Nephron (organoid): ENCODE measurements around the gene TTC19.

Experiments used
- H3K27ac Mint-ChIP-seq, 3 experiments: 2 replicates each; pipeline ENCODE4 v1.8.0; 2020; ENCODE audit warnings: mixed read lengths in 3 of 3, mild to moderate bottlenecking in 2 of 3, moderate library complexity in 1 of 3
- H3K27me3 Mint-ChIP-seq: 2 replicates; pipeline ENCODE4 v1.8.0; 2021; ENCODE audit warnings: low read depth, mild to moderate bottlenecking, moderate library complexity, mixed read lengths
- H3K36me3 Mint-ChIP-seq: 2 replicates; pipeline ENCODE4 v1.8.0; 2020; ENCODE audit warnings: low read depth, mixed read lengths
- H3K4me1 Mint-ChIP-seq: 2 replicates; pipeline ENCODE4 v1.8.0; 2020; ENCODE audit warnings: mixed read lengths
- H3K4me3 Mint-ChIP-seq, 3 experiments: 2 replicates each; pipeline ENCODE4 v1.8.0; 2020; ENCODE audit warnings: mild to moderate bottlenecking in 3 of 3, mixed read lengths in 3 of 3, moderate library complexity in 2 of 3
- H3K9me3 Mint-ChIP-seq: 2 replicates; pipeline ENCODE4 v1.8.0; 2020; ENCODE audit warnings: mixed read lengths
- TF ChIP-seq, protein P1 (sequence below), 3 experiments: fragments of 200-600 bp; sonication (generic); IDR thresholded peaks; one replicate each; pipeline ENCODE4 v1.5.0; 2021; ENCODE audit warnings: antibody characterized with exemption in 3 of 3; ENCODE audit not compliant: unreplicated experiment in 3 of 3

The TTC19 gene

DNA sequence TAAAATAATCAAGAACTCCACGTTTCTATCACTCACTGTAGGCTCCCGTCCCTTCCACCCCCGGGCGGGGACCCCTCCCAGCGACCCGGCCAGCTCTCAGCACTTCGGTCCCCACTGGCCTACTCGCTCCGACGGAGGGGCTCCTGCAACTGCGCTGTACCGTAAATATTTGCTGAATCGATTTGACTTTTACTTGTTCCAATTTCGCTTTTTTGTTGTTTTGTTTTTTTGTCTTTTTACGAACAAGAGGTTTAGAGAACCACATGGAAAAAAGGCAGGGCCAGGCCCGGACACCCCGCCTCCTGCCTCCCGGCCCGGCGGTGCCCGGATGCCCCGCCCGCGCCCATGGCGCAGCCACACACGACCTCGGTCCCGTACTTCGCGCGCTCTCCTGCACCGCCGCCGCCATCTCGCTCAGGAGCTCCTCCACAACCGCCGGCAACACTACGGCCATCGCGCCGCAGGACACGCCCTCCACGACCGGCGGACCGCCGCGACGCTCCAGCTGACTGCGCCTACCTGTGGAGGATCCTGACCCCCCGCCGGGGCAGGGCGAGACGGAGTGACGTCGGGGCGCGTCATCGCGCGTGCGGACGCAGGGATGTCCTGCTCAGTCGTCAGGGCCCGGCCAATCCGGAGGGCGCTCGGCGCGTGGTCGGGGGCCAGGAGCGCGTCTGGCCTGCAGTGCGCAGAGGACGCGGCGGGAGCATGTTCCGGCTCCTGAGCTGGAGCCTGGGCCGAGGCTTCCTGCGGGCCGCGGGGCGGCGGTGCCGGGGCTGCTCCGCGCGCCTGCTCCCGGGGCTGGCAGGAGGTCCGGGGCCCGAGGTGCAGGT lies at the start of gene TTC19, which contains the start of gene ZSWIM7:
TTC19 (plus strand) TSS at position 684 of the 833 bp plus-strand sequence; CDS start at position 709, 25 bp downstream.
ZSWIM7 (minus strand) TSS at position 564 of the 833 bp plus-strand sequence; CDS start at position 454, 110 bp downstream.
- Mint-ChIP-seq H3K27ac (peak within 1 kb of the TSS; percentile 94 to 99 (median 98)), H3K27me3 (no peaks in the 10 kb centered on the region), H3K4me3 (peak within 1 kb of the TSS; percentile 97 to 98 (median 98)), H3K36me3 (peaks cover 45% of the 10 kb centered on the region), H3K9me3 (peaks cover 4% of the 10 kb centered on the region), H3K4me1 (peaks cover 22% of the 10 kb centered on the region)
- TF ChIP-seq, protein P1, sequence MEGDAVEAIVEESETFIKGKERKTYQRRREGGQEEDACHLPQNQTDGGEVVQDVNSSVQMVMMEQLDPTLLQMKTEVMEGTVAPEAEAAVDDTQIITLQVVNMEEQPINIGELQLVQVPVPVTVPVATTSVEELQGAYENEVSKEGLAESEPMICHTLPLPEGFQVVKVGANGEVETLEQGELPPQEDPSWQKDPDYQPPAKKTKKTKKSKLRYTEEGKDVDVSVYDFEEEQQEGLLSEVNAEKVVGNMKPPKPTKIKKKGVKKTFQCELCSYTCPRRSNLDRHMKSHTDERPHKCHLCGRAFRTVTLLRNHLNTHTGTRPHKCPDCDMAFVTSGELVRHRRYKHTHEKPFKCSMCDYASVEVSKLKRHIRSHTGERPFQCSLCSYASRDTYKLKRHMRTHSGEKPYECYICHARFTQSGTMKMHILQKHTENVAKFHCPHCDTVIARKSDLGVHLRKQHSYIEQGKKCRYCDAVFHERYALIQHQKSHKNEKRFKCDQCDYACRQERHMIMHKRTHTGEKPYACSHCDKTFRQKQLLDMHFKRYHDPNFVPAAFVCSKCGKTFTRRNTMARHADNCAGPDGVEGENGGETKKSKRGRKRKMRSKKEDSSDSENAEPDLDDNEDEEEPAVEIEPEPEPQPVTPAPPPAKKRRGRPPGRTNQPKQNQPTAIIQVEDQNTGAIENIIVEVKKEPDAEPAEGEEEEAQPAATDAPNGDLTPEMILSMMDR (IDR thresholded peaks at IDR 0.05; ENCODE audit: unreplicated experiment in 3 of 3) = no peak

DNA sequence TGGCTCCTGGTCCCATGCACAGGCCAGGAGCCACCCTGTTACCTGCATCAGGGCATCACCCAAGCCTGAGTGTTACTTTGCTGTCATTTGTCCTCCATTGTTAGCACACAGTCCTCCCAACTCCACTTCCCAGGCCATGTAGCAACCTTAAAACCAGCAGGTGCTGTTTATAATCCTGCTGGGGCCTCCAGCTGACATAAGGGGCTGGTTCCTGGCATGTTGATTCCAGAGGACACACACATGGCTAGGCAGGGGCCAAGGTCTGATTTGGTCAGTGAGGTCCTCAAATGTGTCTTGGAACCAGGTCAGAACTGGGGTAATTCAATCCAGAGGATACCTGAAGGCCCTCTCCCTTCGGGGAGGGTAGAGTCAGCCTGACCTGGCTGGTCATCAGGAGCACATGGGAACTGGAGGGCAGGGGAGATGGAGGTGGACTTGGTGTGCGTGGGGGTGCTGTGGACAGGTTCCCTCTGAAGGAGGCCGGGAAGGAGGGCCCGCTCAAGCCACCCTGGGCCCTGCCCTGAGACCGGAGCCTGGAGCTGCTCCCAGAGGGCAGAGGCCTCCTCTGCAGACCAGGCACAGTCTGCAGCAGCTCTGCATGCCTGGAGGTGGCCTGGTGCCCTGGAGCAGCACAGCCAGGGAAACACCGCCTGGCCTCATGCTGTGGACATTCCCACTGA lies 48.1 kb upstream of the TTC19 start:
- Mint-ChIP-seq H3K4me3 (no peak overlapping the region), H3K36me3 (no peaks in the 10 kb centered on the region), H3K4me1 (peaks cover 17% of the 10 kb centered on the region), H3K27me3 (peaks cover 18% of the 10 kb centered on the region), H3K9me3 (no peaks in the 10 kb centered on the region), H3K27ac (no peak overlapping the region)
- TF ChIP-seq, protein P1 (IDR thresholded peaks at IDR 0.05; ENCODE audit: unreplicated experiment in 3 of 3) = no peak

DNA sequence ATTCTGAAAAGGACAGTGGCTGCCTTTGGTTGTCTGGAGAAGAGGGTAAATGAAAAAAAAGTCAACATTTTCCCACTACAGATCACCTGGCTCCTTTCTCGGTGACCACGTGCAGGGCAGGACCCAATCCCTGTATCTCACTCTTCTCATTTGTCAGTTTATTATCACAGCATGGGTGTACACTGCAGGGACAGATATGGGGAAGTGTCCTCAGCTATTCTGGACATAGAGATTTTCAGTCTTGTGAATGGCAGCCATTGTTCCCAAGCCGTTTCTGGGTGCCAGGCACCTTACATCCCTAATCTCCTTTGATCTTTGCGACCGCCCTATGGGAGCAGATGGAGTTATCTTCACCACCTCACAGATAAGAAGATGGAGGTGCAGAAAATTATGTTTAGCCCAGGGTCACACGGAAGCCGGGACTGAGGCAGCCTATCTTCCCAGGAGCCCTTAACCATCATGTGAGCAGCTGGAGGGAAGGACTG lies 47.5 kb upstream of the TTC19 start:
- Mint-ChIP-seq H3K4me1 (peaks cover 12% of the 10 kb centered on the region), H3K36me3 (no peaks in the 10 kb centered on the region), H3K4me3 (no peak overlapping the region), H3K27ac (no peak overlapping the region), H3K27me3 (peaks cover 13% of the 10 kb centered on the region), H3K9me3 (no peaks in the 10 kb centered on the region)
- TF ChIP-seq, protein P1 (IDR thresholded peaks at IDR 0.05; ENCODE audit: unreplicated experiment in 3 of 3) = no peak

GRCh38 chr17:15952916-15953790 lies 46.5 kb upstream of the TTC19 start:
- Mint-ChIP-seq H3K4me1 (peaks cover 8% of the 10 kb centered on the region), H3K27me3 (peaks cover 12% of the 10 kb centered on the region), H3K9me3 (no peaks in the 10 kb centered on the region), H3K36me3 (no peaks in the 10 kb centered on the region), H3K4me3 (no peak overlapping the region), H3K27ac (peak overlapping the region in 1 of 3 experiments; percentile 63)
- TF ChIP-seq, protein P1 (IDR thresholded peaks at IDR 0.05; ENCODE audit: unreplicated experiment in 3 of 3) = no peak

DNA sequence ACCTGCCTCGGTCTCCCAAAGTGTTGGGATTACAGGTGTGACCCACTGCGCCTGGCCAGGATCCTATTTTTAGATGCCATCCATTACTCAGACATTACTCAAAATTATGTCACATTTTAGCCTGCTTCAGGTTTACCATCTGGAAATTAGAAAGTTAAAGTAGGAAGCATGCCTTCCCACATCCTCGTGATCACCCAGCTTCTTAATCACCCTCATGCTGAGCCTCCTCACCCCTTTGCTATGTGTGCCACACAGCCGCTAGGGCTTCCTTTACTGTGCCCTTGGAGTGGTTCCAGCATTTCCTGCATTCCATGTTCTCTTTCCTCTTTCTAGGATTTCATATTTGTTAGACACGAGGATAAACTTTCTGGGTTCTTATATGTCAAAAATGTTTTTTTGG lies 45.4 kb upstream of the TTC19 start:
- Mint-ChIP-seq H3K27me3 (peaks cover 12% of the 10 kb centered on the region), H3K4me3 (no peak overlapping the region), H3K4me1 (peaks cover 17% of the 10 kb centered on the region), H3K36me3 (no peaks in the 10 kb centered on the region), H3K9me3 (no peaks in the 10 kb centered on the region), H3K27ac (no peak overlapping the region)
- TF ChIP-seq, protein P1 (IDR thresholded peaks at IDR 0.05; ENCODE audit: unreplicated experiment in 3 of 3) = no peak
